Transverse colon (tissue), 4 donors: ENCODE data around the gene UVRAG. TPM values are rescaled to one million over a fixed set of nuclear protein-coding genes. Genes with fewer than 3 reads are reported as not detected.
"Not testable (repeated sequence)": the region's sequence is repeated elsewhere in the genome, so short reads cannot be mapped to it uniquely, and the experiment has no call there.

Experiments used
- DNase-seq: peaks from one replicate; pipeline ENCODE4 v3.0.0-alpha.2; 2019
- H3K27ac ChIP-seq, 4 donors: fragments of 200-600 bp; sonication (generic); 2 replicates each; pipeline ENCODE4 v1.5.1; 2016 to 2018; ENCODE audit warnings: inconsistent platforms in 4 of 4
- H3K27me3 ChIP-seq: fragments of 200-600 bp; sonication (generic); 2 replicates; pipeline ENCODE4 v1.5.1; 2017; ENCODE audit warnings: inconsistent platforms
- H3K36me3 ChIP-seq, 4 donors: fragments of 200-600 bp; sonication (generic); 2 replicates each; pipeline ENCODE4 v1.5.1; 2017 to 2019; ENCODE audit warnings: inconsistent platforms in 4 of 4
- H3K4me1 ChIP-seq, 4 donors: fragments of 200-600 bp; sonication (generic); 2 replicates each; pipeline ENCODE4 v1.5.1; 2017 to 2020; ENCODE audit warnings: inconsistent platforms in 4 of 4
- H3K4me3 ChIP-seq, 4 donors: fragments of 200-600 bp; sonication (generic); 1 replicate in 1 of 4; 2 replicates in 3 of 4; pipeline versions ENCODE4 v1.5.1 to v1.6.1; 2017 to 2019; ENCODE audit warnings: inconsistent platforms in 4 of 4
- H3K9me3 ChIP-seq, 2 donors: fragments of 200-600 bp; sonication (generic); 2 replicates each; pipeline ENCODE4 v1.5.1; 2017 to 2019; ENCODE audit warnings: inconsistent platforms in 2 of 2
- EP300 ChIP-seq: sonication (generic); formaldehyde crosslinking; IDR thresholded peaks from one replicate; pipeline ENCODE4 v1.6.1; 2017; ENCODE audit warnings: antibody characterized with exemption, low read depth
- POLR2A ChIP-seq: fragments of 450-650 bp; IDR thresholded peaks from one replicate; pipeline ENCODE4 v1.6.1; 2016; ENCODE audit warnings: antibody characterized with exemption, mild to moderate bottlenecking, moderate library complexity
- POLR2AphosphoS5 ChIP-seq, 3 donors: sonication (generic); formaldehyde crosslinking; IDR thresholded peaks; one replicate each; pipeline ENCODE4 v1.6.1; 2016; ENCODE audit warnings: antibody characterized with exemption in 3 of 3
- WGBS, 2 donors: methylation state at CpG; one replicate each; pipeline ENCODE4 v1.1.5; 2018; ENCODE audit warnings: low coverage in 1 of 2; 5-methylcytosine and 5-hydroxymethylcytosine counted together
- in situ Hi-C, 4 donors: fragments of 200-750 bp; cut with MboI; loops; one replicate each; pipeline versions ENCODE4 v1.15.0 to v1.15.1; 2017; ENCODE audit warnings: low sequenced_read_pairs in 3 of 4, low pct_ligation_motif_present in 1 of 4, low pct_unique_long_range_greater_than_20kb in 1 of 4
- intact Hi-C: fragments of 100-400 bp; cut with DNase I; formaldehyde crosslinking; loops from one replicate; pipeline ENCODE4 v1.15.1; 2023; ENCODE audit warnings: low total_unique reads
- total RNA-seq, 4 donors: library from RNA; depleted of rRNA; stranded (reverse); fragments of >200 nt; gene quantifications; one replicate each; pipeline ENCODE4 v1.1.0, GENCODE V29; 2016
- TF ChIP-seq, protein P1 (sequence below), 5 experiments: fragments of 200-600 bp in 3 of 5; fragments of 450-650 bp in 2 of 5; sonication (generic) in 3 of 5; IDR thresholded peaks; 1 replicate in 2 of 5; 2 replicates in 3 of 5; pipeline ENCODE4 v1.5.1; 2016 to 2017; ENCODE audit warnings: antibody characterized with exemption in 5 of 5, inconsistent platforms in 3 of 5, mild to moderate bottlenecking in 2 of 5, moderate library complexity in 1 of 5

Gene UVRAG
- total RNA-seq, 4 donors from 2014 or later, result 12.7 to 34.6 (median 19.3) TPM

- H3K27me3 ChIP-seq, result no peaks in the 10 kb centered on the region
- no peak for DNase-seq
- intact Hi-C loops (no loop called here), in situ Hi-C loops (no loop called here)
- WGBS, 2 donors, result 47 to 50% methylated on average over 1 of the region's 1 CpG
- TF ChIP-seq EP300 (no peak), POLR2AphosphoS5 (IDR thresholded peaks at IDR 0.05) (no peak), POLR2A (no peak)
- TF ChIP-seq, protein P1, sequence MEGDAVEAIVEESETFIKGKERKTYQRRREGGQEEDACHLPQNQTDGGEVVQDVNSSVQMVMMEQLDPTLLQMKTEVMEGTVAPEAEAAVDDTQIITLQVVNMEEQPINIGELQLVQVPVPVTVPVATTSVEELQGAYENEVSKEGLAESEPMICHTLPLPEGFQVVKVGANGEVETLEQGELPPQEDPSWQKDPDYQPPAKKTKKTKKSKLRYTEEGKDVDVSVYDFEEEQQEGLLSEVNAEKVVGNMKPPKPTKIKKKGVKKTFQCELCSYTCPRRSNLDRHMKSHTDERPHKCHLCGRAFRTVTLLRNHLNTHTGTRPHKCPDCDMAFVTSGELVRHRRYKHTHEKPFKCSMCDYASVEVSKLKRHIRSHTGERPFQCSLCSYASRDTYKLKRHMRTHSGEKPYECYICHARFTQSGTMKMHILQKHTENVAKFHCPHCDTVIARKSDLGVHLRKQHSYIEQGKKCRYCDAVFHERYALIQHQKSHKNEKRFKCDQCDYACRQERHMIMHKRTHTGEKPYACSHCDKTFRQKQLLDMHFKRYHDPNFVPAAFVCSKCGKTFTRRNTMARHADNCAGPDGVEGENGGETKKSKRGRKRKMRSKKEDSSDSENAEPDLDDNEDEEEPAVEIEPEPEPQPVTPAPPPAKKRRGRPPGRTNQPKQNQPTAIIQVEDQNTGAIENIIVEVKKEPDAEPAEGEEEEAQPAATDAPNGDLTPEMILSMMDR (IDR thresholded peaks at IDR 0.05), result no peak
- no peaks in the 10 kb centered on the region for H3K36me3 ChIP-seq
- peak overlapping the region in 2 of 4 donors; percentile 1 to 3 for H3K27ac ChIP-seq
- H3K4me3 ChIP-seq, result no peak overlapping the region
- H3K9me3 ChIP-seq, result no peaks in the 10 kb centered on the region
- peaks cover 0 to 15% (median 2%) of the 10 kb centered on the region in 4 donors for H3K4me1 ChIP-seq
Observed at GRCh38 chr11:76074148-76075095, 259.4 kb downstream of the UVRAG start.

DNA sequence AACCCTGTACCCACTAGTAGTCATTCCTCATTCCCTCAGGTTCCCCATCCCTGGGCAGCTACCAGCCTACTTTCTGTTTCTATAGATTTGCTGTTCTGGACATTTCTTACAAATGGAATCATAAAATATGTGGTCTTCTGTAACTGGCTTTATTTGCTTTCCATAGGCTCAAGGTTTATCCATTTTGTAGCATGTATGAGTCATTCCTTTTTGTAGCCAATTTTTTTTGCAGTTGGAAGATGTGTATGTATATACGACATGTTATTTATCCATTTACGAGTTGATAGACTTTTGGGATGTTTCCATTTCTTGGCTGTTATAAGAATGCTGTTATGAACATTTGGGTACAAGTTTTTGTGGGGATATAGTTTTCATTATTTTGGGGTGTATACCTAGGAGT is 260.7 kb downstream of the UVRAG start:
- WGBS, 2 donors, result 79 to 88% methylated on average over 2 of the region's 2 CpGs
- Histone ChIP-seq H3K36me3 (no peaks in the 10 kb centered on the region), H3K27ac (no peak overlapping the region), H3K4me1 (peaks cover 0 to 15% (median 2%) of the 10 kb centered on the region in 4 donors), H3K9me3 (no peaks in the 10 kb centered on the region), H3K27me3 (no peaks in the 10 kb centered on the region), H3K4me3 (no peak overlapping the region)
- TF ChIP-seq EP300, result no peak
- TF ChIP-seq, protein P1 (IDR thresholded peaks at IDR 0.05), result no peak
- TF ChIP-seq POLR2AphosphoS5 (IDR thresholded peaks at IDR 0.05), result no peak
- TF ChIP-seq POLR2A, result no peak
- in situ Hi-C loops (no loop called here), intact Hi-C loops (no loop called here)
- no peak for DNase-seq

DNA sequence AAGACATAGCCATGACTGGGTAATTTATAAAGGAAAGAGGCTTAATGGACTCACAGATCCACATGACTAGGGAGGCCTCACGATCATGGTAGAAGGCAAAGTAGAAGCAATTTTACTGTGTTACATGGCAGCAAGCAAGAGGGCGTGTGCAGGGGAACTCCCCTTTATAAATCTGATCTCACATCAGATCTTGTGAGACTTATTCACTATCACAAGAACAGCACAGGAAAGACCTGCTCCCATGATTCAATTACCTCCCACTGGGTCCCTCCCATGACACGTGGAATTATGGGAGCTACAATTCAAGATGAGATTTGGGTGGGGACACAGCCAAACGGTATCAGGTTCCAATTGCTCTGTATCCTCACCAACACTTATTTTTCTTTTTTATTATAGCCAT is 261.2 kb downstream of the UVRAG start:
- intact Hi-C loops, H3K4me3 ChIP-seq, H3K36me3 ChIP-seq, in situ Hi-C loops, DNase-seq, H3K27me3 ChIP-seq, H3K27ac ChIP-seq, H3K9me3 ChIP-seq: not testable (repeated sequence)
- WGBS, 2 donors, result 89 to 90% methylated on average over 2 to 4 of the region's 4 CpGs
- H3K4me1 ChIP-seq, result peaks cover 0 to 15% (median 2%) of the 10 kb centered on the region in 4 donors

- TF ChIP-seq POLR2AphosphoS5 (IDR thresholded peaks at IDR 0.05), result no peak
- no peak for TF ChIP-seq EP300
- Histone ChIP-seq H3K9me3 (no peaks in the 10 kb centered on the region), H3K36me3 (no peaks in the 10 kb centered on the region), H3K27me3 (no peaks in the 10 kb centered on the region), H3K27ac (no peak overlapping the region), H3K4me3 (no peak overlapping the region), H3K4me1 (peaks cover 0 to 15% (median 2%) of the 10 kb centered on the region in 4 donors)
- WGBS, 2 donors, result 89 to 100% methylated on average over 1 of the region's 1 CpG
- intact Hi-C loops (no loop called here), in situ Hi-C loops (no loop called here)
- DNase-seq, result no peak
Observed at GRCh38 chr11:76076749-76077148, 261.7 kb downstream of the UVRAG start.

- Histone ChIP-seq H3K27me3 (no peaks in the 10 kb centered on the region), H3K4me1 (peaks cover 0 to 15% (median 2%) of the 10 kb centered on the region in 4 donors), H3K4me3 (no peak overlapping the region), H3K36me3 (no peaks in the 10 kb centered on the region), H3K9me3 (no peaks in the 10 kb centered on the region), H3K27ac (no peak overlapping the region)
- in situ Hi-C loops (no loop called here), intact Hi-C loops (no loop called here)
- TF ChIP-seq, protein P1 (IDR thresholded peaks at IDR 0.05), result no peak
- TF ChIP-seq EP300 (no peak), POLR2AphosphoS5 (IDR thresholded peaks at IDR 0.05) (no peak), POLR2A (no peak)
- WGBS, 2 donors, result 63 to 67% methylated on average over 1 of the region's 1 CpG
- DNase-seq, result no peak
Observed at GRCh38 chr11:76077575-76078150, 262.7 kb downstream of the UVRAG start.

- WGBS, 2 donors, result 93 to 100% methylated on average over 1 to 5 of the region's 5 CpGs
- H3K36me3 ChIP-seq, intact Hi-C loops, H3K9me3 ChIP-seq, H3K4me3 ChIP-seq, H3K27me3 ChIP-seq, H3K27ac ChIP-seq, in situ Hi-C loops, DNase-seq: not testable (repeated sequence)
- H3K4me1 ChIP-seq, result peaks cover 0 to 11% (median 2%) of the 10 kb centered on the region in 4 donors
Observed at GRCh38 chr11:76081084-76081483, 266.1 kb downstream of the UVRAG start.
